CD4-positive, alpha-beta T cell (primary cell): ENCODE results near the gene CEP170B. TPM values are rescaled to one million over a fixed set of nuclear protein-coding genes. Genes with fewer than 3 reads are reported as not detected.
"Not testable (repeated sequence)": the region's sequence is repeated elsewhere in the genome, so short reads cannot be mapped to it uniquely, and the experiment has no call there.

ENCODE experiments used
- ATAC-seq: fragments of 200-7000 bp; cut with Tn5 transposase; one replicate; pipeline ENCODE4 v1.10.0; 2022; ENCODE audit warnings: mild to moderate bottlenecking; ENCODE audit not compliant: poor library complexity
- CTCF ChIA-PET: fragments of 350-600 bp; sonication (Branson Sonifier 250); formaldehyde crosslinking; loops from one replicate; lab custom pipeline; 2021; ENCODE audit warnings: antibody characterized with exemption, inconsistent platforms; lab: Charles Lee
- POLR2A ChIA-PET: fragments of 350-600 bp; sonication (Branson Sonifier 250); formaldehyde crosslinking; loops from one replicate; lab custom pipeline; 2021; ENCODE audit warnings: antibody characterized with exemption, inconsistent platforms; lab: Charles Lee
- DNase-seq, 14 experiments: peaks; one replicate each; pipeline ENCODE4 v3.0.0-alpha.2; 2013 to 2020; ENCODE audit warnings: mixed read lengths in 2 of 14
- H3K27ac ChIP-seq, 2 donors: one replicate each; pipeline versions ENCODE4 v1.5.1 to v1.7.0; 2013; ENCODE audit warnings: low read length in 2 of 2, low read depth in 1 of 2, mild to moderate bottlenecking in 1 of 2
- H3K27me3 ChIP-seq, 2 experiments: 1 replicate in 1 of 2; 2 replicates in 1 of 2; pipeline versions ENCODE4 v1.6.1 to v1.7.0; 2013; ENCODE audit warnings: low read length in 2 of 2, control low read depth in 1 of 2, mild to moderate bottlenecking in 1 of 2, moderate library complexity in 1 of 2; ENCODE audit not compliant: insufficient read depth in 2 of 2, control insufficient read depth in 1 of 2
- H3K36me3 ChIP-seq: one replicate; pipeline ENCODE4 v1.6.1; 2013; ENCODE audit warnings: low read length, control low read depth; ENCODE audit not compliant: insufficient read depth
- H3K4me1 ChIP-seq: one replicate; pipeline ENCODE4 v1.6.1; 2013; ENCODE audit warnings: low read length, control low read depth; ENCODE audit not compliant: insufficient read depth
- H3K4me3 ChIP-seq: one replicate; pipeline ENCODE4 v1.5.1; 2013; ENCODE audit warnings: mild to moderate bottlenecking, low read length, moderate library complexity
- H3K9me3 ChIP-seq, 2 experiments: 1 replicate in 1 of 2; 2 replicates in 1 of 2; pipeline versions ENCODE4 v1.6.1 to v1.7.0; 2013; ENCODE audit warnings: low read length in 2 of 2, mild to moderate bottlenecking in 2 of 2, control low read depth in 1 of 2, moderate library complexity in 1 of 2; ENCODE audit not compliant: control insufficient read depth in 1 of 2, insufficient read depth in 1 of 2
- H3K27ac Mint-ChIP-seq: one replicate; pipeline ENCODE4 v1.8.0; 2020; ENCODE audit warnings: mixed read lengths
- H3K27me3 Mint-ChIP-seq: one replicate; pipeline ENCODE4 v1.8.0; 2021; ENCODE audit warnings: mixed read lengths
- H3K36me3 Mint-ChIP-seq: one replicate; pipeline ENCODE4 v1.8.0; 2021; ENCODE audit warnings: low read depth, mixed read lengths
- H3K4me1 Mint-ChIP-seq: one replicate; pipeline ENCODE4 v1.8.0; 2021; ENCODE audit warnings: low read depth, mixed read lengths
- H3K4me3 Mint-ChIP-seq: one replicate; pipeline ENCODE4 v1.8.0; 2020; ENCODE audit warnings: mild to moderate bottlenecking, mixed read lengths
- H3K9me3 Mint-ChIP-seq: one replicate; pipeline ENCODE4 v1.8.0; 2020; ENCODE audit warnings: mixed read lengths
- intact Hi-C, 2 experiments: fragments of 100-400 bp; cut with DNase I in 1 of 2; cut with micrococcal nuclease in 1 of 2; formaldehyde crosslinking; loops; one replicate each; pipeline versions ENCODE4 v1.15.1 to v1.9.0; 2023 to 2025; cut with DNase I, micrococcal nuclease
- total RNA-seq, 174 experiments: library from RNA in 2 of 174; stranded (reverse) in 2 of 174; gene quantifications; one replicate each; pipeline ENCODE4 v1.2.3 and lab custom pipeline; 2021 to 2026

Gene CEP170B
- total RNA-seq, 2 experiments from 2014 or later: 4.4 to 4.7 TPM

DNA sequence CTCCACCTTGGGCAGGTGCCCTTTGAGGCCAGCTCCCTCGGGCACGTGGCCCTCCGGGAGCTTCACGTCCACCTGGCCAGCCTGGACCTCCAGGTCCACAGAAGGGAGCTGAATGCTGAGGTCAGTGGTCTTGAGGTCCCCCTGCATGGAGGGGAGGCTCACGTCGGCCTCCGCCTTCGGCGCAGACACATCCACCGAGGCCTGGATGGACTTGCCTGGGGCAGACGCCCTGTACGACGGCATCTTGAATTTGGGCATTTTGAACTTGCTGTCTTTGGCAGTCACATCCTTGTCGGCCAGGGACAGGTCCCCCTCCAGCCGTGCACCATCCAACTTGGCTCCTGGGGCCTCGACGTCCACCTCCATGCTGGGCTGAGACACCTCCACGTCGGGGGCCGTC is 80.2 kb downstream of the CEP170B start:
- DNase-seq, H3K27me3 ChIP-seq, H3K27ac Mint-ChIP-seq, POLR2A ChIA-PET, H3K9me3 ChIP-seq, H3K9me3 Mint-ChIP-seq, H3K4me3 Mint-ChIP-seq, H3K4me1 Mint-ChIP-seq, ATAC-seq, H3K36me3 ChIP-seq, H3K4me3 ChIP-seq, CTCF ChIA-PET, H3K36me3 Mint-ChIP-seq, H3K4me1 ChIP-seq, intact Hi-C loops, H3K27me3 Mint-ChIP-seq, H3K27ac ChIP-seq: not testable (repeated sequence)

Other genes starting within 250 kb of the CEP170B start
- 10 to 100 TPM; 74.9 to 76.9 TPM for gene INF2, start 175.7 kb upstream of the CEP170B start, total RNA-seq
- 1 to 10 TPM; 2.0 to 2.7 TPM for gene ADSS1, start 141.0 kb upstream of the CEP170B start, total RNA-seq
- 100 to 1,000 TPM; 111 to 124 TPM for gene SIVA1, start 112.1 kb upstream of the CEP170B start, total RNA-seq
- 10 to 100 TPM; 58.8 to 66.5 TPM for gene AKT1, start 69.5 kb upstream of the CEP170B start, total RNA-seq
- 1 to 10 TPM; 2.9 to 3.0 TPM for gene ZBTB42, start 64.2 kb upstream of the CEP170B start, total RNA-seq
- gene PLD4, start 59.6 kb downstream of the CEP170B start, total RNA-seq: 1 to 10 TPM; 1.6 to 2.1 TPM
- under 1 TPM in 1 of 2 experiments, not detected in 1; 0.05 TPM for gene AHNAK2, start 113.1 kb downstream of the CEP170B start, total RNA-seq
- gene CLBA1, start 120.5 kb downstream of the CEP170B start, total RNA-seq: 1 to 10 TPM; 1.7 to 1.8 TPM
- 10 to 100 TPM; 17.7 to 18.8 TPM for gene CDCA4, start 155.8 kb downstream of the CEP170B start, total RNA-seq
- 10 to 100 TPM; 64.4 to 66.7 TPM for gene GPR132, start 200.2 kb downstream of the CEP170B start, total RNA-seq